ENCODE measurements around the gene RRAGD.
"Not testable (repeated sequence)": the region's sequence is repeated elsewhere in the genome, so short reads cannot be mapped to it uniquely, and the experiment has no call there.

Gene RRAGD

GRCh38 chr6:89411145-89412070 is 665 bp downstream of the RRAGD start:
- peak; percentile 5 for DNase-seq

GRCh38 chr6:89410788-89411144 is 1.3 kb downstream of the RRAGD start:
- DNase-seq, result peak; percentile 20

- no peak for DNase-seq
Observed at GRCh38 chr6:89410231-89410761, 1.8 kb downstream of the RRAGD start.

- DNase-seq, result no peak
Observed at GRCh38 chr6:89409461-89410035, 2.5 kb downstream of the RRAGD start.

GRCh38 chr6:89406141-89406540 is 5.9 kb downstream of the RRAGD start:
- DNase-seq, result peak; percentile 69

- DNase-seq, result no peak
Observed at GRCh38 chr6:89404512-89404911, 7.6 kb downstream of the RRAGD start.

GRCh38 chr6:89402776-89403175 is 9.3 kb downstream of the RRAGD start:
- no peak for DNase-seq

GRCh38 chr6:89400912-89401399 is 11.1 kb downstream of the RRAGD start:
- peak; percentile 28 for DNase-seq

- no peak for DNase-seq
Observed at GRCh38 chr6:89400050-89400449, 12.0 kb downstream of the RRAGD start.

GRCh38 chr6:89398762-89399525 is 13.1 kb downstream of the RRAGD start:
- no peak for DNase-seq

- not testable (repeated sequence) for DNase-seq
Observed at GRCh38 chr6:89397884-89398283, 14.2 kb downstream of the RRAGD start.

GRCh38 chr6:89393659-89394058 is 18.4 kb downstream of the RRAGD start:
- no peak for DNase-seq

GRCh38 chr6:89392823-89393222 is 19.2 kb downstream of the RRAGD start:
- no peak for DNase-seq

- DNase-seq, result no peak
Observed at GRCh38 chr6:89388846-89389245, 23.2 kb downstream of the RRAGD start.

GRCh38 chr6:89387516-89388201 is 24.4 kb downstream of the RRAGD start:
- no peak for DNase-seq

- no peak for DNase-seq
Observed at GRCh38 chr6:89386917-89387491, 25.1 kb downstream of the RRAGD start.

GRCh38 chr6:89385846-89386245 is 26.2 kb downstream of the RRAGD start:
- no peak for DNase-seq

GRCh38 chr6:89385156-89385667 is 26.9 kb downstream of the RRAGD start:
- no peak for DNase-seq

GRCh38 chr6:89381031-89381430 is 31.0 kb downstream of the RRAGD start:
- no peak for DNase-seq

- DNase-seq, result peak; percentile 89
Observed at GRCh38 chr6:89379281-89379680, 32.8 kb downstream of the RRAGD start.

- DNase-seq, result no peak
Observed at GRCh38 chr6:89378628-89379027, 33.4 kb downstream of the RRAGD start.
